Measurements from ENCODE around the gene ZC4H2. TPM values are rescaled to one million over a fixed set of nuclear protein-coding genes. Genes with fewer than 3 reads are reported as not detected.

Gene ZC4H2
- total RNA-seq (2022; extraction: Qiagen RNA extraction; ENCODE audit: low read depth), result 1.8 to 2.5 TPM (median 2.0 TPM) in 5 replicates

GRCh38 chrX:64975989-64976672, at the start of gene ZC4H2:
Gene ZC4H2, minus strand, starts transcription at chrX:64976450. Its CDS starts 73 bp downstream, at chrX:64976377.

Other genes with a start within 250 kb of the ZC4H2 start
- not detected in 5 replicates for gene ZC3H12B, start 58.4 kb upstream of the ZC4H2 start, total RNA-seq (2022; extraction: Qiagen RNA extraction; ENCODE audit: low read depth)

Data from A549 treated with RU486 at 1 μM for 4 hours (cell line).